ENCODE results near the gene RNF133. TPM values are rescaled to one million over a fixed set of nuclear protein-coding genes. Genes with fewer than 3 reads are reported as not detected.
"Not testable (repeated sequence)": the region's sequence is repeated elsewhere in the genome, so short reads cannot be mapped to it uniquely, and the experiment has no call there.

RNF133 gene
- total RNA-seq, 1 donor from 2014 or later: not detected

- no peak for DNase-seq (ENCODE audit: low read depth)
- TF ChIP-seq CTCF (conservative IDR thresholded peaks at IDR 0.05; ENCODE audit: low read depth, low read length): no peak
These were observed 7.2 kb downstream of the RNF133 start for GRCh38 chr7:122691569-122692235.

DNA sequence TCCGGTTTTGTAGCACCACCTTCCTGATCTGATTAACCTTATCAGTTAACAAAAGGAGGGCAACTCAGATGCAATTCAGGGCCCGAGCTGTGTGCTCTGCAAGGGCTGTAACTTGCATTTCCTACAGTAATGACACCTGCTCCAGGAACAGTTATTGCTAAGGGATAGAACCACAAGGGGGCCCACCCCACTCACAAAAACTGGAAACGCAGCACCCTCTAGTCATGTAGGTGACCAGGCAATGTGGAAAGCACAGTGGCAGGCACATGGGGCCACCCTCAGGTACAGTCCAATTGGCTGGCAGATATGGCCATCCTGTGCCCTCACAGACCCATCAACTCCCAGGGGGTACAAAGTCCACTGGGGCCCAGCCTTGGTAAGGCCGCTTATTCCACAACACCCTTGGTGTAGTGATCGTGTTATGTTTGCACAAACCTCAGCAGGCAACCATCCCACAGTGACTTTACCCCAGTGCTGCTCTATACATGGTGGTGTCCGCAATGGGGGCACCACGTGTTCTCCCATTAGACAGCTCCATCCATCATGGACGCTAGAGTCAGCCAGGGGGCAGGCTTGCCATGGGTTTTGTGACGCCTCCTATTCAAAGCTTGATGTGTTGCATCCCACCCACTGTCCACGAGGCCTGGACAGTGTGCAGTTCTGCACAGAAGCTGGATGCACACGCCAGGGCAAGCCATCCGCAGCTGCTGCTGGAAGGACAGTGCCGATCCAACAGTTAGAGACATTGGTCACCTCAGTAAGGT lies 9.4 kb downstream of the RNF133 start:
- DNase-seq (ENCODE audit: low read depth): no peak
- TF ChIP-seq CTCF (conservative IDR thresholded peaks at IDR 0.05; ENCODE audit: low read depth, low read length): no peak
- no peak overlapping the region for H3K4me3 ChIP-seq (ENCODE audit: low read depth, low read length)

More at GRCh38 chr7:122691569-122692235, 7.2 kb downstream of the RNF133 start:
- H3K4me3 ChIP-seq (ENCODE audit: low read depth, low read length): no peak overlapping the region

DNA sequence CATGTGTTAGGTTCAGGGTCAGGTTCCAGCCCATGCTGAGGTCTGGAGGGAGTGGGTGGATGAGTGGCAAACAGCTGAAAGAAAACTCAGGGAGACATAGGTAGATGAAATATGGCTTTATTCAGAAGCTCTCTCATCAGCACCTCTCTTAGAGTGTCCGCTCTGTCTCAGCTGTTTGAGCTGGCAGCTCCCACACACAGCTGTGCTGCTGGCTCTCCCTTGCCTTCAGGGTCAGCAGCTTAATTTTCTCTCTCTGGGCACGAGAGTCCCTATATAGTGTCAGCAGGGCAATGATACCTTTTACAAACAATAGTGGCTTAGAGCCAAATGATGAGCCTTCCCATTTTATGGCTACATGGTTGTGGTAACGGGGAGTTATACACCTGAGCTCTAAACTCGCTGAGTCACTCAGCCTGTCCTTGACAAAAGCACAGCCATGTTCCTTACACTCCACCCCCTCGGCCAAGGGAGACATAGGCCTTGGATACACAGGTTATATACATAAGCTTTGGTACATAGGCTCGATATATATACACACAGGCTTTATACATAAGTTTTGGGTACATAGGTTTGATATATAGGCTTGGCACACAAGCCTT lies 10.4 kb downstream of the RNF133 start:
- TF ChIP-seq CTCF (conservative IDR thresholded peaks at IDR 0.05; ENCODE audit: low read depth, low read length): no peak
- DNase-seq (ENCODE audit: low read depth): no peak
- no peak overlapping the region for H3K4me3 ChIP-seq (ENCODE audit: low read depth, low read length)

GRCh38 chr7:122686360-122686878 lies 12.5 kb downstream of the RNF133 start:
- no peak for TF ChIP-seq CTCF (conservative IDR thresholded peaks at IDR 0.05; ENCODE audit: low read depth, low read length)
- no peak overlapping the region for H3K4me3 ChIP-seq (ENCODE audit: low read depth, low read length)
- DNase-seq (ENCODE audit: low read depth): no peak

DNA sequence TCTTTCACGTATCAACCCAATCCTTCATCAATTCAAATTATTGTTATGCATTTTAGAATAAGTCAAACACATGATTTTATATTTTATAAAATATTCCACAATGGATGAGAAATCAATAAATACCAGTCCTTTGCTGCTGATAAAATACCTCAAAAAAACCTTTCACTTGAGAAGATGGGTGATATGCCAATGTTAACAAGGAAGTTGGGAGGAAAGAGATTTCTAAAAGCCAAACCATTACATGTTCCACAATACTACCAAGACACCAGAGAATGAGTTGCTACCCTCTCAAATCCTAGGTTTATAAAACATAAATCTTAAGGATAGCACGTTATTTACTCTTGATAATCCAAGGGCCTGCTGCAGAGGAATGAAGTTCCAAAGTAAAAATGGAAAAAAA lies 14.4 kb downstream of the RNF133 start:
- no peak for TF ChIP-seq CTCF (conservative IDR thresholded peaks at IDR 0.05; ENCODE audit: low read depth, low read length)
- H3K4me3 ChIP-seq (ENCODE audit: low read depth, low read length): no peak overlapping the region
- no peak for DNase-seq (ENCODE audit: low read depth)

DNA sequence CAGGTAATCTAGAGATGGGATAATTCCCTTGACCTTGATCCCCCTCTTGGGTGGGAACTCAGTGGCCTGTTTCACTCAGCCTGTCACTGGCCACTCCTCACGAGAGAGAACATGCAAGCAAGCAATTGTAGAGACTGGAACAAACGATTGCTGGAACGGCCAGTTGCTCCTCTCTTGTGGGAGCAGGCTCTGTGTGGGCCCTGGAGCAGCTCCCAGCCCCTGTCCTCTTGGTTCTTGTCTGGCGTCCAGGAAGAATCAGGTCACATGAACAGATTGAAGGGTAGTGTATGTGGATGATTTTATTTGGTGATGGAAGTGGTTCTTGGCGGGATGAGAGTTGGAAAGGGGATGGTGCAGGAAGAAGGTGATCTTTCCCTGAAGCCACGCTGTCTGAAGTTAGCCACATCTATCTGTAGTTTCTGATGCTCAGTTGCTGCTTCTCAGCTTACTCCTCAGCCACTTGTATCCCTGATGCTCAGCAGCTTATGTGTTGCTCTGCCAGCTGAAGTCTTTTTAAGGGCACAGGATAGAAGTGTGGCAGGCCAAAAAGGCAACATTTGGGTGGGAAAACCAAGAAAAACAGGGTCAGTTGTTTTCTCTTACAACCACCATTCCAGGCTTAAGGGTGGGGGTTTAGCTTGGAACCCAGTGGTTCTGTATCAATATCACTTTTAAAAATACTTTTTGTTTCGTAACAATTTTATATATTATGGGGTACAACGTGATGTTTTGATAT lies 15.9 kb downstream of the RNF133 start:
- no peak for TF ChIP-seq CTCF (conservative IDR thresholded peaks at IDR 0.05; ENCODE audit: low read depth, low read length)
- H3K4me3 ChIP-seq (ENCODE audit: low read depth, low read length): no peak overlapping the region
- DNase-seq (ENCODE audit: low read depth): no peak

- H3K4me3 ChIP-seq (ENCODE audit: low read depth, low read length); DNase-seq (ENCODE audit: low read depth): not testable (repeated sequence)
These were observed 17.7 kb downstream of the RNF133 start for GRCh38 chr7:122681186-122681585.

All from epithelial cell of proximal tubule (primary cell).